H9 (cell line): ENCODE results near the gene P2RX7. TPM values are rescaled to one million over a fixed set of nuclear protein-coding genes. Genes with fewer than 3 reads are reported as not detected.

ENCODE experiments used
- DNase-seq: peaks from one replicate; pipeline ENCODE4 v3.0.0-alpha.2; 2017
- H2AFZ ChIP-seq: one replicate; pipeline ENCODE4 v1.6.1; 2013; ENCODE audit warnings: mild to moderate bottlenecking, low read length, control low read depth, moderate library complexity
- H2AK5ac ChIP-seq: 2 replicates; pipeline ENCODE4 v1.6.1; 2013; ENCODE audit warnings: low read length, control low read depth, mixed read lengths; ENCODE audit not compliant: insufficient read length
- H2BK120ac ChIP-seq: one replicate; pipeline ENCODE4 v1.6.1; 2013; ENCODE audit warnings: low read depth, mild to moderate bottlenecking, low read length, control low read depth, inconsistent platforms; ENCODE audit not compliant: poor library complexity, severe bottlenecking
- H2BK12ac ChIP-seq: 2 replicates; pipeline ENCODE4 v1.6.1; 2013; ENCODE audit warnings: low read length, control low read depth, mixed read lengths, low read depth; ENCODE audit not compliant: insufficient read length
- H2BK15ac ChIP-seq: 2 replicates; pipeline ENCODE4 v1.6.1; 2013; ENCODE audit warnings: low read depth, low read length, control low read depth
- H2BK20ac ChIP-seq: one replicate; pipeline ENCODE4 v1.6.1; 2013; ENCODE audit warnings: low read depth, mild to moderate bottlenecking, low read length, control low read depth, inconsistent platforms; ENCODE audit not compliant: poor library complexity, severe bottlenecking
- H2BK5ac ChIP-seq: 2 replicates; pipeline ENCODE4 v1.6.1; 2013; ENCODE audit warnings: low read length, control low read depth, mixed read lengths; ENCODE audit not compliant: insufficient read length
- H3K14ac ChIP-seq: 2 replicates; pipeline ENCODE4 v1.6.1; 2013; ENCODE audit warnings: low read length, control low read depth; ENCODE audit not compliant: insufficient read depth
- H3K18ac ChIP-seq: 2 replicates; pipeline ENCODE4 v1.6.1; 2013; ENCODE audit warnings: low read depth, mild to moderate bottlenecking, mixed read lengths, low read length, control low read depth; ENCODE audit not compliant: insufficient read length
- H3K23ac ChIP-seq: 2 replicates; pipeline ENCODE4 v1.6.1; 2013; ENCODE audit warnings: low read length, control low read depth, mixed read lengths, low read depth; ENCODE audit not compliant: insufficient read length
- H3K23me2 ChIP-seq: 2 replicates; pipeline ENCODE4 v1.6.1; 2013; ENCODE audit warnings: low read depth, mild to moderate bottlenecking, mixed read lengths, low read length, control low read depth; ENCODE audit not compliant: insufficient read length, poor library complexity, severe bottlenecking
- H3K27ac ChIP-seq: 2 replicates; pipeline ENCODE4 v1.5.1; 2013; ENCODE audit warnings: low read length, control low read depth, mixed read lengths, low read depth; ENCODE audit not compliant: insufficient read length
- H3K27me3 ChIP-seq: 2 replicates; pipeline ENCODE4 v1.6.1; 2013; ENCODE audit warnings: low read length, control low read depth, inconsistent platforms; ENCODE audit not compliant: insufficient read depth
- H3K4ac ChIP-seq: 2 replicates; pipeline ENCODE4 v1.6.1; 2013; ENCODE audit warnings: low read depth, mild to moderate bottlenecking, control low read depth, inconsistent platforms, low read length, moderate library complexity
- H3K4me1 ChIP-seq: 2 replicates; pipeline ENCODE4 v1.6.1; 2013; ENCODE audit warnings: low read length, control low read depth, inconsistent platforms; ENCODE audit not compliant: insufficient read depth
- H3K4me2 ChIP-seq: 2 replicates; pipeline ENCODE4 v1.6.1; 2013; ENCODE audit warnings: low read length, control low read depth, mixed read lengths; ENCODE audit not compliant: insufficient read length, insufficient read depth
- H3K56ac ChIP-seq: 2 replicates; pipeline ENCODE4 v1.6.1; 2013; ENCODE audit warnings: low read depth, mild to moderate bottlenecking, mixed read lengths, low read length, control low read depth; ENCODE audit not compliant: insufficient read length
- H3K79me1 ChIP-seq: 2 replicates; pipeline ENCODE4 v1.6.1; 2013; ENCODE audit warnings: low read depth, mild to moderate bottlenecking, moderate library complexity, low read length, control low read depth, inconsistent platforms; ENCODE audit not compliant: insufficient read depth, poor library complexity, severe bottlenecking
- H3K79me2 ChIP-seq: 2 replicates; pipeline ENCODE4 v1.6.1; 2013; ENCODE audit warnings: low read length, control low read depth, inconsistent platforms; ENCODE audit not compliant: insufficient read depth
- H3K9ac ChIP-seq: 2 replicates; pipeline ENCODE4 v1.6.1; 2013; ENCODE audit warnings: low read length, control low read depth, mixed read lengths; ENCODE audit not compliant: insufficient read length; ENCODE audit errors: extremely low read depth
- H3K9me3 ChIP-seq: one replicate; pipeline ENCODE4 v1.6.1; 2013; ENCODE audit warnings: low read depth, low read length, inconsistent platforms; ENCODE audit not compliant: control insufficient read depth
- H3T11ph ChIP-seq: one replicate; pipeline ENCODE4 v1.6.1; 2013; ENCODE audit warnings: mild to moderate bottlenecking, low read length, control low read depth, inconsistent platforms
- H4K20me1 ChIP-seq: one replicate; pipeline ENCODE4 v1.6.1; 2013; ENCODE audit not compliant: control insufficient read depth, insufficient read length, insufficient read depth
- H4K5ac ChIP-seq: 2 replicates; pipeline ENCODE4 v1.6.1; 2013; ENCODE audit warnings: low read depth, mild to moderate bottlenecking, mixed read lengths, low read length, control low read depth; ENCODE audit not compliant: insufficient read length
- H4K8ac ChIP-seq: replicated peaks from 2 replicates; pipeline ENCODE4 v1.6.1; 2013; ENCODE audit warnings: low read length, control low read depth, mixed read lengths, low read depth; ENCODE audit not compliant: insufficient read length
- H4K91ac ChIP-seq: 2 replicates; pipeline ENCODE4 v1.6.1; 2013; ENCODE audit warnings: low read depth, mild to moderate bottlenecking, moderate library complexity, mixed read lengths, low read length, control low read depth; ENCODE audit not compliant: insufficient read length
- H3K27ac Mint-ChIP-seq, 3 experiments: 2 replicates in 2 of 3; 3 replicates in 1 of 3; pipeline ENCODE4 v1.8.0; 2020 to 2021; ENCODE audit warnings: mixed read lengths in 3 of 3, mild to moderate bottlenecking in 1 of 3, moderate library complexity in 1 of 3
- H3K27me3 Mint-ChIP-seq: 2 replicates; pipeline ENCODE4 v1.8.0; 2021; ENCODE audit warnings: low read depth, mild to moderate bottlenecking, moderate library complexity, mixed read lengths
- H3K36me3 Mint-ChIP-seq, 3 experiments: 2 replicates in 2 of 3; 3 replicates in 1 of 3; pipeline ENCODE4 v1.8.0; 2020 to 2021; ENCODE audit warnings: low read depth in 3 of 3, mixed read lengths in 3 of 3; ENCODE audit not compliant: insufficient read depth in 1 of 3
- H3K4me1 Mint-ChIP-seq, 2 experiments: 2 replicates each; pipeline ENCODE4 v1.8.0; 2020; ENCODE audit warnings: mixed read lengths in 2 of 2
- H3K4me3 Mint-ChIP-seq, 2 experiments: 2 replicates in 1 of 2; 3 replicates in 1 of 2; pipeline ENCODE4 v1.8.0; 2020 to 2021; ENCODE audit warnings: mild to moderate bottlenecking in 2 of 2, mixed read lengths in 2 of 2, moderate library complexity in 1 of 2
- H3K9me3 Mint-ChIP-seq, 2 experiments: 2 replicates in 1 of 2; 3 replicates in 1 of 2; pipeline ENCODE4 v1.8.0; 2020; ENCODE audit warnings: mild to moderate bottlenecking in 2 of 2, mixed read lengths in 2 of 2, moderate library complexity in 1 of 2
- CTCF ChIP-seq: fragments of 200-600 bp; sonication (generic); conservative IDR thresholded peaks from 3 replicates; pipeline ENCODE4 v1.8.0; 2021; ENCODE audit warnings: antibody characterized with exemption, mild to moderate bottlenecking
- WGBS: extraction: QIAGEN DNeasy Blood & Tissue Kit; methylation state at CpG from one replicate; pipeline ENCODE4 v1.1.7; 2013; ENCODE audit warnings: missing lambda C conversion rate, low lambda C conversion rate, mixed read lengths; ENCODE audit not compliant: insufficient read length; ENCODE audit errors: extremely low coverage; 5-methylcytosine and 5-hydroxymethylcytosine counted together
- total RNA-seq: library from RNA; stranded (reverse); gene quantifications from 2 replicates; pipeline ENCODE4 v1.2.1, GENCODE V29; 2021

Gene P2RX7
- total RNA-seq, 1 experiment from 2014 or later: 0.09 TPM

GRCh38 chr12:121224591-121224990 is 91.9 kb downstream of the P2RX7 start:
- Histone ChIP-seq H4K20me1 (no peaks in the 10 kb centered on the region), H3K18ac (no peak overlapping the region), H2BK12ac (no peak overlapping the region), H3K4me1 (no peaks in the 10 kb centered on the region), H4K5ac (no peak overlapping the region), H3K23me2 (no peaks in the 10 kb centered on the region), H3K56ac (no peak overlapping the region), H2BK15ac (no peak overlapping the region), H3T11ph (no peak overlapping the region), H2BK120ac (no peak overlapping the region), H4K91ac (no peak overlapping the region), H3K9ac (no peak overlapping the region), H3K27me3 (no peaks in the 10 kb centered on the region), H2BK20ac (no peak overlapping the region), H3K79me2 (no peaks in the 10 kb centered on the region), H3K79me1 (no peaks in the 10 kb centered on the region), H4K8ac (no peak overlapping the region), H3K14ac (no peak overlapping the region), H2AK5ac (no peak overlapping the region), H3K9me3 (no peaks in the 10 kb centered on the region), H2BK5ac (no peak overlapping the region), H3K27ac (no peak overlapping the region), H3K4me2 (no peak overlapping the region), H2AFZ (no peak overlapping the region), H3K23ac (no peak overlapping the region), H3K4ac (no peak overlapping the region)
- no peak for TF ChIP-seq CTCF
- no peak overlapping the region for H3K4me3 Mint-ChIP-seq
- H3K9me3 Mint-ChIP-seq: no peaks in the 10 kb centered on the region
- H3K27me3 Mint-ChIP-seq: no peaks in the 10 kb centered on the region
- peaks cover 2 to 5% (median 3%) of the 10 kb centered on the region in 3 experiments; a peak in 5 of 7 replicates for H3K36me3 Mint-ChIP-seq
- H3K4me1 Mint-ChIP-seq: peaks cover under 1 to 3% of the 10 kb centered on the region in 2 experiments; a peak in 3 of 4 replicates
- H3K27ac Mint-ChIP-seq: no peak overlapping the region; a peak in 1 of 7 replicates
- DNase-seq: no peak
- no CpG with 5 or more reads among the region's 8 CpGs for WGBS
